HG03159 (cell line): ENCODE measurements around the gene HYDIN.

ENCODE experiments used
- ATAC-seq: cut with Tn5 transposase; IDR thresholded peaks from one replicate; pipeline ENCODE4 v1.9.1; 2021; ENCODE audit warnings: mild to moderate bottlenecking, moderate library complexity; ENCODE audit not compliant: unreplicated experiment

HYDIN gene

DNA sequence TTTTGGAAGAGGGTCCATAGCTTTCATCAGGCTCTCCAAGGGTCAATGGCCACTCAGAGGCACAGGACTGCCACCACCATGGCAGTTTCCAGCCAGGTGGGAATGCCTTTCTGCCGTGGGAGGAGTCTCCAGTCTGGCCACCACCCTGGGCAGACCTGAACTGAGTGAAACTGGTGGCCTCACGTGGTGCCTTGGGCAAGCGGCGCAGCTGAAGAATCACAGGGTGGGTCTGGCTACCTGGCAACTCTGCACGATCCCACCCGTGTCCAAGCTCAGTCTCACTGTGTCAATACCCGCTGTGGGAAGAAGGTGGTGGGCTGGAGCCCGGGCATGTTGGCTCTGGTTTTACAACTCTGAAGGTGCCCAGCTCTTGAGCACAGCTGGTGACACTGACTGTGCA, 461.4 kb downstream of the HYDIN start:
- no peak for ATAC-seq

GRCh38 chr16:70768203-70768580, 462.3 kb downstream of the HYDIN start:
- no peak for ATAC-seq

- no peak for ATAC-seq
Observed at GRCh38 chr16:70767377-70768202, 462.9 kb downstream of the HYDIN start.

DNA sequence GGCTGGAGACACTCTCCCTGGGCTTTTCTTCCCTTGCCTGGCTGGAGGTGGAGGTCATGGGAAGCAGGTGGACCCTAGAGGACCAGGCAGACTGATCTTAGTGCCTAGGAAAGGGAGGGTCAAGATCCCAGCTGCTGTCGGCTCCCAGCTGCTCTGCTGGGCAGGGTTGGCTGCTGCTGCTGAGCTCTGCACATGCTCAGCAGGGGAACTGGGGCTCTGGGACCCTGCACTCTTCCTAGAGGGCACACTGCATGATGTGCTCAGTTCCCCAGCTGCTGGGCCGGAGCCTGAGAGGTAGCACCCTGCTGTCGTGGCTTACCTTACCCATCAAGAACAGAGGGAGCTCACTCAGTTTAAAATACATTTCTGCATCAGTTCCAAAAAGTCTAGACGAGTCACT, 463.9 kb downstream of the HYDIN start:
- ATAC-seq: no peak

DNA sequence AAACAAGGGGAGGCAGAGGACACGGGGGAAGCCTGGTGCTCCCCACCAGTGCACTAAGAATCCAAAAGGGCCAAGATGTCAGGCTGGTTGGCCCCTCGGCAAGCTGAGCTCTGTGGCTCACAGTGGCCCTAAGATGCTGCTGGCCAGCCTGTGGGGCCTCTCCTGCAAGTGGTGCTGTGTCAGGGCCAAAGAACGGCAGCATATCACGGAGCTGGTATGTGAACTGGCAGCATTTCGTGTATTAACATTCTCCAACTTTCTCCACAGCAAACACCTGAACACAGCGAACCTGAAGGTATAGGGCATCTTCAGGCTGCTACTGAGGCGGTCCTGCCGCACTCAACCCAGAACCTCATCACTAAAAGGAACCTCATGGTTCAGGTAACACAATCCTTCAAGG, 464.3 kb downstream of the HYDIN start:
- no peak for ATAC-seq

DNA sequence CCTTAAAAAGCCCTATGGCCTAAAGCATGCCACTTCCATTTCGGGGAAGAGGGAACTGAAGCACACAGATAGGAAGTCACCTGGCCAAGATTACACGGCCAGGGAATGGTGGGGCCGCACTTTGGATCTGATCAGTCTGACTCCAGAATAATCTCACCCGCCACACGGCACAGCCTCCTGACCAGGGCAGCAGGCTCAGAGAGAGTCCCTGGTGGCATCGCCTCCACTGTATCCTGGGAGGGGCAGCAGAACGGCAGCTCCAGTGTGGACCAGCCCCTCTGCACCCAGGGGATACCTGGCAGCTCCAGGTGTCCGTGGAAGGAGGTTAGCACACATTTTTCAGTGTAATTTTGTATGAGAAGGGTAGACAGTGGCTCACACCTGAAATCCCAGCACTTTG, 465.0 kb downstream of the HYDIN start:
- ATAC-seq: no peak

GRCh38 chr16:70764632-70765031, 465.9 kb downstream of the HYDIN start:
- no peak for ATAC-seq

GRCh38 chr16:70760221-70760620, 470.3 kb downstream of the HYDIN start:
- ATAC-seq: no peak

- no peak for ATAC-seq
Observed at GRCh38 chr16:70759666-70760065, 470.9 kb downstream of the HYDIN start.

- ATAC-seq: no peak
Observed at GRCh38 chr16:70758786-70759185, 471.7 kb downstream of the HYDIN start.
